Activated naive CD8-positive, alpha-beta T cell treated with anti-CD3 and anti-CD28 coated beads for 36 hours (primary cell): Measurements from ENCODE around the gene CEP57L1. TPM values are rescaled to one million over a fixed set of nuclear protein-coding genes. Genes with fewer than 3 reads are reported as not detected.
"Not testable (repeated sequence)": the region's sequence is repeated elsewhere in the genome, so short reads cannot be mapped to it uniquely, and the experiment has no call there.

Experiments used
- DNase-seq: peaks from one replicate; pipeline ENCODE4 v3.0.0; 2021
- H3K27ac Mint-ChIP-seq: one replicate; pipeline ENCODE4 v1.8.0; 2022; ENCODE audit warnings: mild to moderate bottlenecking, moderate library complexity, mixed read lengths
- H3K27me3 Mint-ChIP-seq: one replicate; pipeline ENCODE4 v1.8.0; 2022; ENCODE audit warnings: mild to moderate bottlenecking, mixed read lengths
- H3K36me3 Mint-ChIP-seq: one replicate; pipeline ENCODE4 v1.8.0; 2021; ENCODE audit warnings: mild to moderate bottlenecking, mixed read lengths
- H3K4me1 Mint-ChIP-seq: one replicate; pipeline ENCODE4 v1.8.0; 2021; ENCODE audit warnings: mixed read lengths
- H3K4me3 Mint-ChIP-seq: one replicate; pipeline ENCODE4 v1.8.0; 2022; ENCODE audit warnings: mild to moderate bottlenecking, moderate library complexity, mixed read lengths
- H3K9me3 Mint-ChIP-seq: one replicate; pipeline ENCODE4 v1.8.0; 2022; ENCODE audit warnings: mixed read lengths
- total RNA-seq, 2 experiments: library from RNA; stranded (reverse); gene quantifications; one replicate each; pipeline ENCODE4 v1.2.3, GENCODE V29; 2021

Gene CEP57L1
- total RNA-seq, 2 experiments from 2014 or later = 22.4 to 25.1 TPM

DNA sequence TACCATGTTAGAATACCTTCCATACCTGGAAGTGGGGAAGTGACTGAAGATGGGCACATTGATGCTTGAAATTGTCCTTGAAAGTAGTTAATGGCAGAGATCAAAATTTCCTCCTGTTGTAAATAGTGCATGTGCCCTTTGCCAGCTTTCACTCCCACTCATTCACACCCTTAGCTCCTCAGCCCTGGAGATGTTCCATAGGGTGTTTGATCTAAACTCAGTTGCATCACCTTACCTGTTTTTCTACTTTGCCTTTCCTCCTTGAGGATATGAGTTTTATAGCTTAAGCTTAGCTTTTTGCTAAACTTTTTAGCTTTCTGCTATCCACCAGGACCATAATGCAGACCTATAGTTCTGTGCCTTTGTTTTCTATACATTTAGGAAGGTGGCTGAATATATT is 69.0 kb downstream of the CEP57L1 start:
- H3K9me3 Mint-ChIP-seq = no peaks in the 10 kb centered on the region
- H3K36me3 Mint-ChIP-seq = peaks cover 3% of the 10 kb centered on the region
- no peak overlapping the region for H3K27ac Mint-ChIP-seq
- H3K4me3 Mint-ChIP-seq = no peak overlapping the region
- H3K4me1 Mint-ChIP-seq = no peaks in the 10 kb centered on the region
- DNase-seq = no peak
- H3K27me3 Mint-ChIP-seq = no peaks in the 10 kb centered on the region

DNA sequence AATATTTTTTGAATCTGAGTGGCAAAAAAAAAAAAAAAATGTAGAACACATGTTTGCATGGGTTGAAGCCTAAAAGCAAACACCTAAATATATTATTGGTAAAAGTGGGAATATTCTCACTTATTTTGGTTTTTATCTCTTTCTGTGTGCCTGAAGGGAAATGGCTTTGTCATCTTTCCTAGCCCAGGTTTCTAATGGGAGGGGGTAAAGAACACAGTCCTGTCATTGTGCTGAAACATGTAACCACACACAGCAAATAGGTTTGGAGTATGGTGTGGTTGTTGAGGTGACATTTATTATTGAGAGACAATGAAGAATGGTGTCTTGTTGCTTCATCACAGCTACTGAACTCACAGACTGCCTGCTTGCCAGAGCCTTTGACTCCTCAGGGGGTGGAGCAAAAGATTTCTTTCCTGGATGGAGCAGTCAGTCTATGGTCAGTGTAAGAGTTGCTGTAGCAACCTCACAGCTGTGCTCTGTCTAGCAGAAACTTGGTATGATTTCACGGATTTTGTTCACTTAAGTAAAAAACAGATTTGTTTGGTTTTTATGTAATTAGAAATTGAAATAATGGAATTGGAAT is 70.2 kb downstream of the CEP57L1 start:
- no peak overlapping the region for H3K4me3 Mint-ChIP-seq
- no peaks in the 10 kb centered on the region for H3K4me1 Mint-ChIP-seq
- DNase-seq = no peak
- no peaks in the 10 kb centered on the region for H3K27me3 Mint-ChIP-seq
- no peak overlapping the region for H3K27ac Mint-ChIP-seq
- peaks cover 3% of the 10 kb centered on the region for H3K36me3 Mint-ChIP-seq
- H3K9me3 Mint-ChIP-seq = no peaks in the 10 kb centered on the region

DNA sequence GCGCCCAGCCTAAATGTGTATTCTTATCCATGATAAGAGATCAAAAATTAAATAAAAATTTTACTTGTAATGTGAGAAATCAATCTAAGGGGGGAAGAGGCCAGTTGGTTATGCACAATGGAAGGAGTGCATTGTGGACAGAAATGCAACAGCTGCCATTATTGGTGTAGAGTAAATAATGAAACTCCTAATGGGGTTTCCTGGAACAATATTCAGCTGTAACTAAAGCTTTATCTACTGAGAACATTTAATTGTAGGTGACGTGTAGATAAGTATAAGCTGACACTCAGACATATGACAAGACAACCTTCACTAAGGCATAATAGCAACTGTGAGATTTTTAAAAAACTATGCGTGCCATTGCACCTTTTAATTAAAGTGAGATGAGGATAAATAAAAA is 71.4 kb downstream of the CEP57L1 start:
- Mint-ChIP-seq H3K36me3 (peaks cover 3% of the 10 kb centered on the region), H3K27me3 (no peaks in the 10 kb centered on the region), H3K4me3 (no peak overlapping the region), H3K9me3 (no peaks in the 10 kb centered on the region), H3K27ac (no peak overlapping the region), H3K4me1 (no peaks in the 10 kb centered on the region)
- DNase-seq = no peak

DNA sequence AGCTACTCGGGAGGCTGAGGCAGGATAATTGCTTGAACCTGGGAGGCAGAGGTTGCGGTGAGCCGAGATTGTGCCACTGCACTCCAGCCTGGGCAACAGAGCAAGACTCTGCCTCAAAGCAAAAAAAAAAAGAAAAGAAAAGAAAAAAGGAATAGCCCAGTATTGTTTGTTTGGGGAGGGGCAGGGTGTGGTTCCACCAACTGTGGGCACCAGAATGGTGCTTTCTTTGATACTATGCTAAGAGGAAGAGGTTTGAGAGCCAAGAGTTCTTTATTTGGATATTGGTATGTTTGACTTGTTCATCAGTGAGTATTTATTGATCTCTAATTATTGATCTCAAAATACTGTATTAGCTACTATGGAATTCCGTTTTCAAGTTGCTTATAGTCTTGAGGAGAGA is 72.3 kb downstream of the CEP57L1 start:
- Mint-ChIP-seq H3K27me3 (no peaks in the 10 kb centered on the region), H3K4me1 (no peaks in the 10 kb centered on the region), H3K36me3 (peaks cover 2% of the 10 kb centered on the region), H3K9me3 (no peaks in the 10 kb centered on the region), H3K27ac (no peak overlapping the region), H3K4me3 (no peak overlapping the region)
- no peak for DNase-seq

DNA sequence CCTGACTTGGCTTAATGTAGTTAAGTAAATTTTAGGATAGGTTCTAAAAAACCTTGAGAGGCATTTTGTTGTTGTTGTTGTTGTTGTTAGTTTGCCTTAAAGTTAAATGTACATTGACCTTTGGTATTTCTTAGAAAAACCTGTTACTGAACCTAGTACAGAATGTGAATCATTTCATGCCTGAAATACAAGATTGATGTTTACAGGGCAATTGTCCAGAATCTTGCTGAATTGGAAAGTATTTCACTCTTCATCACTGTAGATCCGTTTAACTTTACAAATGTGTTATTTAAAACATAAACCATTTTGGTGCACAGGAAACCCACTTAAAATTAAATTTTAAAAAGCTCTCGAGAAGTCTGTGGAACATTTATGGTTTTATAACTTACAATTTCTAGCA is 75.0 kb downstream of the CEP57L1 start:
- no peaks in the 10 kb centered on the region for H3K4me1 Mint-ChIP-seq
- H3K27me3 Mint-ChIP-seq = peaks cover 6% of the 10 kb centered on the region
- H3K4me3 Mint-ChIP-seq = no peak overlapping the region
- DNase-seq = no peak
- H3K36me3 Mint-ChIP-seq = peaks cover 2% of the 10 kb centered on the region
- no peak overlapping the region for H3K27ac Mint-ChIP-seq
- no peaks in the 10 kb centered on the region for H3K9me3 Mint-ChIP-seq

DNA sequence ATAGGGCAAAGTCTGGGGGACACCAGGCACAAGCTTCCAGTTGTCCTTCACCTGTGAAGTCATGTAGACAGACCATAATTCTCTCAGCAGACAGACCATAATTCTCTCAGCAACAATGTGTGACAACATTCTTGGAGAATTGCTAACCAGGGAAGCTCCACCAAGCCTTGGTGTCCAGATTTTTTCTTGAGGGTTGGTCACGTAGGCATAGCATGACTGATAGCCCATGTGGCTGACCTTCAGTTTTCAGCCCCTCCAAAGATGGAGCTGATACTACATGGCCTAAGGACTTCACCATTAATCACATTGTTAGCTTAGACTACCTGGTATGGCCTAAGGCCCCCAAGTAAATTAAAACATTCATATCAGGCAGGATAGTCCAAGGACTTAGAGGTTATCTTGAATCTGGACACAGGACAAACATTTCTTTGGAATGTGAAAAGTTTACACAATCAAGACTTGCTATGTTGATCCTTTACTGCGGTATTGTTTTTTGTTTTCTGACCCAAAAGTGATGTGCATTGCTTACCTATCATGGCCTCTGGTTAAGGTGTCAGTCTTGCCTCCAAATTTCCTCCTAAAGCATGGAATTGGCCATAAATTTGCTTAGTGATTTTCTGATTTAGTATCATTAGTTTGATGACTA is 76.9 kb downstream of the CEP57L1 start:
- Mint-ChIP-seq H3K36me3 (peaks cover 2% of the 10 kb centered on the region), H3K27ac (no peak overlapping the region), H3K27me3 (peaks cover 22% of the 10 kb centered on the region), H3K4me3 (no peak overlapping the region), H3K4me1 (no peaks in the 10 kb centered on the region), H3K9me3 (no peaks in the 10 kb centered on the region)
- DNase-seq = no peak

DNA sequence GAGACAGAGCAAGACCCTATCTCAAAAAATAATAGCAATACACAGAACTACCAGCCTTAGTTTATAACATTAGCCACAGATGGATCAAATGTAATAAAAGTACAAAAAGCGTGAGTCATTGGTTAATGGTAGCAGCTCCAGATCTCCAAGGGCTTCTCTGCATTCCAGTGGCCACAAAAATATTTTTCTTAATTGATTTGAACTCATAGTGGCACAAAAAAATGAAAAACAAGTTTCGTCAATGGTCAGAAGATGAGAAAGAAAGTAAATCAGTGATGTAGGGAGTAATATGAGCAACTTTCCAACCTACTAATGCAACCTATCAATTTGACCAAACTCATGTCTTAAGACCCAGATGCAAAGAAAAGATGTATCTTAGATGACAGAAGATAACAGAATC is 79.6 kb downstream of the CEP57L1 start:
- H3K27ac Mint-ChIP-seq = no peak overlapping the region
- no peaks in the 10 kb centered on the region for H3K9me3 Mint-ChIP-seq
- H3K27me3 Mint-ChIP-seq = peaks cover 39% of the 10 kb centered on the region
- H3K4me3 Mint-ChIP-seq = no peak overlapping the region
- no peak for DNase-seq
- peaks cover 2% of the 10 kb centered on the region for H3K36me3 Mint-ChIP-seq
- H3K4me1 Mint-ChIP-seq = no peaks in the 10 kb centered on the region

DNA sequence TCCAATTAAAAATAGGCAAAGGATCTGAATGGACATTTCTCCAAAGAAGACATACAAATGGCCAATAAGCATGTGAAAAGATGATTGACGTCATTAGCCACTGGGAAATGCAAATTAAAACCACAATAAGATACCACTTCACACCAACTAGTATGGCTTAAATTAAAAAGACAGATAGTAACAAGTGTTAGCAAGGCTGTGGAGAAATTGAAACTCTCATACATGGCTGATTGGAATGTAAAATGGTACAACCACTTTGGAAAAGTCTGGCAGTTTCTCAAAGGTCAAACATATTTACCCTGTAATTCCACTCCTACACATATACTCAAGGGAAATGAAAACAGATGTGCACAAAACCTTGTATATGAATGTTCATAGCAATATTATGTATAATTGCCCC is 83.6 kb downstream of the CEP57L1 start:
- Mint-ChIP-seq H3K9me3 (no peaks in the 10 kb centered on the region), H3K36me3 (no peaks in the 10 kb centered on the region), H3K4me3 (no peak overlapping the region), H3K4me1 (no peaks in the 10 kb centered on the region), H3K27ac (no peak overlapping the region), H3K27me3 (peaks cover 42% of the 10 kb centered on the region)
- DNase-seq = no peak

DNA sequence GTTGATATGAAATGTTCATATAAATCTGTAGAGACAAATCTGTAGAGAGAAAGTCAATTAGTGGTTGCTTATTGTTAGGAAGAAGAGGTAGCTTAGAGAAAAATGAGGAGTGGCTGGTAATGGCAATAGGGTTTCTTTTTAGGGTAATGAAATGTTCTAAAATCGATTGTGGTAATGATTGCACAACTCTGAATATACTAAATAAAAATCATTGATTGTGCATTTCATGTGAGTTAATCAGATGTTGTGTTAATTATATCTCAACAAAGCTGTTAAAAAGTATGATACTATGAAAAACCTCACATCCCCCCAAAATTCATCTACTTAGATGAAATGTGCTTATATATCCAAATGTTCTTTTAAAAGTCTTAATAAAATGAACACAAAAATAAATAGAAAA is 84.2 kb downstream of the CEP57L1 start:
- no peak for DNase-seq
- Mint-ChIP-seq H3K4me3 (no peak overlapping the region), H3K36me3 (no peaks in the 10 kb centered on the region), H3K9me3 (no peaks in the 10 kb centered on the region), H3K27me3 (peaks cover 42% of the 10 kb centered on the region), H3K27ac (no peak overlapping the region), H3K4me1 (no peaks in the 10 kb centered on the region)

DNA sequence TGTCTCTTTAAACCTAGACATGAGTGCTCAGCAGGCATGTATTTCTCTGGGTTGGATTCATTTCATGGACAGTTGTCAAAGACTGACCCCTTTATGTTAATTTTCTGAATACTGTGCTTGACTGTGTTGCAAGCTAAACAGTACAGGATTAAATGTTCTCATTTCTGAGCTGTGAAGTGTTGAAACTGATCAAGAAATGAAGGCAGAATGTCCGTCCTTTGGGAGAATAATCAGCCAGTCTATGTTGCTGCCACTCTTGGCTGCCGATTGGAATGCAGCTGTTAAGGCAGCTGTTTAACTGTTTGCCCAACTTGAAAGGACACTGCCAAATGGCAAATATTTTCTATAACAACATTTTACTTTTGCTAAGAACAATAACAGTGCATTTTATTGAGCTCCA is 87.3 kb downstream of the CEP57L1 start:
- no peak for DNase-seq
- H3K4me1 Mint-ChIP-seq = no peaks in the 10 kb centered on the region
- peaks cover 27% of the 10 kb centered on the region for H3K27me3 Mint-ChIP-seq
- no peak overlapping the region for H3K27ac Mint-ChIP-seq
- no peaks in the 10 kb centered on the region for H3K36me3 Mint-ChIP-seq
- H3K9me3 Mint-ChIP-seq = no peaks in the 10 kb centered on the region
- H3K4me3 Mint-ChIP-seq = no peak overlapping the region

DNA sequence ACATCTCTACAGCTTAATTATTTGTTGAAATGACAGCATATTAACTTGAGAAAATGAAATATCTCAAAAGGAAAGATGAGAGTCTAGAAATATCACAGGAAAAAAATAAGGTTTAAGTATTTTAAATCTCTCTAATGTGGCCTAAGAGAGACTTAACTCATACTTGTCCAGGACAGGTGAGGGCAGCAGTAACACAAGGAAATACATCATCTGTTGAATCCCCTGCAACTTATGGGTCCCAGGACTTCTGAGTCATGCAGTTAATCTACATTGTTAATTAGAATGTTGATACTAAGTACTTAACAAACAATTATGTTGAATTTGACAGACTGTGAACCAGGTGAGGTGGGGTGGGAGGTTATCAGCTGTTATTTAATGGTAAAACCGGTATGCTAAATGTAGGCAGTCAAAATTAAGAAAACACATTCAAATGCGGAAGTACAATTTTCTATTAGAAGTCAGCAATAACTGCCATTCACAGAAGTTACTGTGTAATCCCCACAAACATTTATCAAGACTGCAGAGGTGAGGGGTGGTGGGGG is 87.9 kb downstream of the CEP57L1 start:
- DNase-seq = no peak
- Mint-ChIP-seq H3K27ac (no peak overlapping the region), H3K36me3 (no peaks in the 10 kb centered on the region), H3K27me3 (peaks cover 21% of the 10 kb centered on the region), H3K4me1 (no peaks in the 10 kb centered on the region), H3K9me3 (no peaks in the 10 kb centered on the region), H3K4me3 (no peak overlapping the region)

DNA sequence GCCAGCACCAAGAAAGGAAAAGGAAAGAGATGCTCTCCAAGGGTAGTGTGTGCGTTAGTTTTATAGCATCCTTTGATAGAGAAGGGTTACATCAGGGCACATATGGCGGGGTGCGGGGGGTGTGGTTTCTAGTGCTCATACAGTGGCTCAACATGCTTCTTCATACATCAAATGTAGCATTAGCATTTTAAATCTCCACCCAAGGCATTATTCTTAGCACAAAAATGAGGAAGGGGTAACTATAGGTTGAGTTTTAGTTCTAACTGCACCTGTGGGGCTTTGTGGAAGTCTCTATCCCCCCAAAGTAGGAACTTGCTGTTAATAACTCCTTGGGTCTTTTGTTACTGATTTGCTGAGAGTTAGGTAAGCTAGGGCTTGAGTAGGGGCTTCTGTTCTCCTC is 89.3 kb downstream of the CEP57L1 start:
- Mint-ChIP-seq H3K27me3 (peaks cover 12% of the 10 kb centered on the region), H3K27ac (no peak overlapping the region), H3K4me1 (no peaks in the 10 kb centered on the region), H3K4me3 (no peak overlapping the region), H3K9me3 (no peaks in the 10 kb centered on the region), H3K36me3 (no peaks in the 10 kb centered on the region)
- DNase-seq = no peak

DNA sequence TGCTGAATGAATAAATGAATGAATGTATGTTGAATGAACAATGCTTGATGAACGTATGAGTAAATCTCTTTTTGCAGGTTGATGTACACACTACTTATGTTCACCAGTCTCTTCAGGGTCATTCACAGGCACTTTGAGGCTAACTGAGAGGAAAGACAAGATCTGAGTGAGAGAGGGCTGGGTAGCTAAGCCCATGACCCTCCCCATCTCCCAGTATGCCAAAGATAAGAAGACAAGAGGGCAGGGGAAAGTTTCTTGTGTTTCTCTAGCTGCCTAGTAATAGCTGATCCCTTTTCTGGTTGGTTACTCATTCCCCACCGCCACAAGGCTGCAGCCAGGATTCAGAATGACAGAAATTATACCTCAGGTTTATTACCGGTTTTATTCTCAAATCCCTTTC is 90.7 kb downstream of the CEP57L1 start:
- no peak for DNase-seq
- Mint-ChIP-seq H3K4me1 (no peaks in the 10 kb centered on the region), H3K27ac (no peak overlapping the region), H3K9me3 (peaks cover 5% of the 10 kb centered on the region), H3K4me3 (no peak overlapping the region), H3K27me3 (peaks cover 12% of the 10 kb centered on the region), H3K36me3 (peaks cover 4% of the 10 kb centered on the region)

DNA sequence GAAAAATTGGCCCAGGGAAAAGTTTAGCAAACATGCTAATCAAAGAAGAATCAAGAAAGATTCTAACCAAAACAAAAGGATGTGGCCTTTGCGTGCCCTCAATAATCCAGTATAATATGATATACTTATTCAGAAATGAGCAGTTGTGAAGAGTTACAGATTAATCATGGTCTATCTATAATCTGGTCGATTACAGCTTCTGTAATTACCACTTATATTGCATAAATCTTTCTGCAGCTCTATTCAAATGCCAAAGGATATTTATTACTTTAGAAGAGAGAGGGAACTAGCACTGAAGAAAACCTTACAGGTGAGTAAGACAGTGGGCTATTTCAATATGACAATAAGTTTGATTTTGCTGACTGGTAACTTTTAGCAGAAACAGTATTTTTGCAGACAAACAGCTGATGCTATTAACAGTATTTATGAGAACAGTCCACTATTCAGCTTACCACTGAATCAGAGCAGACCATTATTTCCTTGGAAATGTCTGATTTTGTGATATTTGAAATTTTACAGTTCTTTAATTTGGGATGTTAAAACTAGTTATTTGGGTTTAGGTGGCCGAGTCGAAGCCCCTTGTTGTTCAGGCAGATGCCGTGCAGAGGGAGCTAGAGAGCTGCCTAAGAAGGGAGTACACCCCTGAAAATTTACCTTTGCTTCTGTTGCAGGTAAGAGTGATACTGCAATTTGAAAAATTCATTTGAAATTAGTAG is 92.2 kb downstream of the CEP57L1 start:
- peaks cover 9% of the 10 kb centered on the region for H3K27me3 Mint-ChIP-seq
- peak; percentile 40 for DNase-seq
- H3K4me1 Mint-ChIP-seq = no peaks in the 10 kb centered on the region
- peaks cover 5% of the 10 kb centered on the region for H3K36me3 Mint-ChIP-seq
- H3K4me3 Mint-ChIP-seq = no peak overlapping the region
- no peak overlapping the region for H3K27ac Mint-ChIP-seq
- peaks cover 10% of the 10 kb centered on the region for H3K9me3 Mint-ChIP-seq

DNA sequence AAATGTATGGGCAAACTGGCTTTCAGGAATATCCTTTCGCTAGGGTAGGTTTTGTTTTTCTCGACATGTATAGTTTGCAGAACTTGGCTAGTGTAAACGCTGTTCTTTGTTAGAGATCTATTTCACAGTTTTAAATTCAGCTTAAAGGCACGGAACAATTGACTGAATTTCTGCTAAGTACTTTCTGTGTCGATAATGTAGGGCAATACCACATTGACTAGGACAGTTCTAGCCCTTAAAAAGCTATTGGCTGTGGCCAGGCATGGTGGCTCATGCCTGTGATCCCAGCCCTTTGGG is 92.8 kb downstream of the CEP57L1 start:
- Mint-ChIP-seq H3K4me1 (no peaks in the 10 kb centered on the region), H3K4me3 (no peak overlapping the region), H3K27ac (no peak overlapping the region), H3K36me3 (peaks cover 5% of the 10 kb centered on the region), H3K9me3 (peaks cover 12% of the 10 kb centered on the region), H3K27me3 (peaks cover 9% of the 10 kb centered on the region)
- DNase-seq = no peak

DNA sequence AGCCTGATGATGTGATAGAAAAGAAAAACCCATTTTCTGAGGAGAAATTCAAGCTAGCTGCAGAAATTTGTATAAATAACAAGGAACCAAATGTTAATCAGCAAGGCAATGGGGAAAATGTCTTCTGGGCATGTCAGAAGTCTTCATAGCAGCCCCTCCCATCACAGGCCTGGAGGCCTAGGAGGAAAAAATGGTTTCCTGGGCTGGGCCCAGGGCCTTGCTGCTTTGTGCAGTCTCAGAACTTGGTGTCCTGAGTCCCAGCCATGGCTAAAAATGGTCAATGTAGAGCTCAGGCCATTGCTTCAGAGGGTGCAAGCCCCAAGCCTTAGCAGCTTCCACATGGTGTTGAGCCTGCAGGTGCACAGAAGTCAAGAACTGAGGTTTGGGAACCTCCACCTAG is 96.1 kb downstream of the CEP57L1 start:
- DNase-seq, H3K27me3 Mint-ChIP-seq, H3K27ac Mint-ChIP-seq, H3K36me3 Mint-ChIP-seq, H3K4me3 Mint-ChIP-seq, H3K4me1 Mint-ChIP-seq: not testable (repeated sequence)
- peaks cover 13% of the 10 kb centered on the region for H3K9me3 Mint-ChIP-seq
